Smooth muscle cell (in vitro differentiated cells): Measurements from ENCODE around the gene SAMD13. TPM values are rescaled to one million over a fixed set of nuclear protein-coding genes. Genes with fewer than 3 reads are reported as not detected.

Experiments
- DNase-seq: peaks from one replicate; lab custom pipeline; 2025; ENCODE audit not compliant: unreplicated experiment; lab: John Stamatoyannopoulos, UW
- H2AFZ ChIP-seq: fragments of 200-600 bp; sonication (generic); 2 replicates; pipeline ENCODE4 v1.6.0; 2016; ENCODE audit warnings: antibody characterized with exemption, low read depth, mild to moderate bottlenecking
- H3F3A ChIP-seq: fragments of 200-600 bp; sonication (generic); 2 replicates; pipeline ENCODE4 v1.6.0; 2017; ENCODE audit warnings: antibody characterized with exemption, low read depth
- H3K27ac ChIP-seq: fragments of 200-600 bp; sonication (generic); 2 replicates; pipeline ENCODE4 v1.5.1; 2016; ENCODE audit warnings: low read depth, mild to moderate bottlenecking
- H3K27me3 ChIP-seq: fragments of 200-600 bp; sonication (generic); 2 replicates; pipeline ENCODE4 v1.6.1; 2016; ENCODE audit warnings: low read depth, mild to moderate bottlenecking
- H3K36me3 ChIP-seq: fragments of 200-600 bp; sonication (generic); 2 replicates; pipeline ENCODE4 v1.5.1; 2016; ENCODE audit warnings: low read depth
- H3K4me1 ChIP-seq: fragments of 200-600 bp; sonication (generic); 2 replicates; pipeline ENCODE4 v1.5.1; 2016; ENCODE audit warnings: low read depth
- H3K4me2 ChIP-seq: fragments of 200-600 bp; sonication (generic); 2 replicates; pipeline ENCODE4 v1.6.0; 2016; ENCODE audit warnings: mild to moderate bottlenecking
- H3K4me3 ChIP-seq: fragments of 200-600 bp; sonication (generic); 2 replicates; pipeline ENCODE4 v1.5.1; 2016; ENCODE audit warnings: mild to moderate bottlenecking
- H3K79me2 ChIP-seq: fragments of 200-600 bp; sonication (generic); 2 replicates; pipeline ENCODE4 v1.6.0; 2016; ENCODE audit warnings: low read depth, mild to moderate bottlenecking
- H3K9ac ChIP-seq: fragments of 200-600 bp; sonication (generic); 2 replicates; pipeline ENCODE4 v1.6.0; 2016; ENCODE audit warnings: low read depth
- H3K9me3 ChIP-seq: fragments of 200-600 bp; sonication (generic); replicated peaks from 2 replicates; pipeline ENCODE4 v1.5.1; 2016; ENCODE audit warnings: low read depth
- H4K20me1 ChIP-seq: fragments of 200-600 bp; sonication (generic); 2 replicates; pipeline ENCODE4 v1.6.0; 2016; ENCODE audit warnings: low read depth
- WGBS: methylation state at CpG from one replicate; pipeline ENCODE4 v1.1.7; 2016; ENCODE audit warnings: low lambda C conversion rate; 5-methylcytosine and 5-hydroxymethylcytosine counted together
- polyA plus RNA-seq: library from polyadenylated mRNA; unstranded; fragments of >200 nt; fragmentation: Nextera tagmentation; extraction: Ambion mirVana; gene quantifications from 2 replicates; pipeline ENCODE4 v1.2.1, GENCODE V29; 2016
- total RNA-seq: library from RNA; depleted of rRNA; stranded (reverse); fragments of >200 nt; gene quantifications from 2 replicates; pipeline ENCODE4 v1.2.3, GENCODE V29; 2014
- TF ChIP-seq, protein P1 (sequence below): fragments of 200-600 bp; sonication (generic); IDR thresholded peaks from 2 replicates; pipeline ENCODE4 v1.5.1; 2017; ENCODE audit warnings: borderline replicate concordance, mild to moderate bottlenecking, antibody characterized with exemption; ENCODE audit not compliant: insufficient read depth, poor library complexity, severe bottlenecking

SAMD13 gene
- total and polyA plus RNA-seq, 2 experiments from 2014 or later = 0.66 to 2.7 TPM

DNA sequence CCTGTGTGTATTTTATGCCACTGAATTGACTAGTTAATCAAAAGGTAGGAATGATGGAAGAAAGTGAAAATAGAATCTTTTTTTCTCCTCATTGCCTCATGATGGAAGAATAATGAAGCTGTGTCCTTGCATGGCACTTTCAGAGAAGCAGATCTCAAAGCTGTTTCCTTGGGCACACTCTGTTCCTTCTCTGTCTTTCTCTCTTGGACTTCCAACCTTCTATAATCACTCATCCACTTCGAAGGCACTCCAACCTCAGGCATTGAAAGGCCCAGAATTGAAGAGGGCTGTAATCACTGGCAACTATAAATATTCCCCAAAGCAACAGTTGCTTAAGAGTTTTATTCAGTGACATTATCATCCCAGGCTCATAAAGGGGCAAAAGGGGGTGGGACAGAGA is 65.7 kb downstream of the SAMD13 start:
- TF ChIP-seq, protein P1, sequence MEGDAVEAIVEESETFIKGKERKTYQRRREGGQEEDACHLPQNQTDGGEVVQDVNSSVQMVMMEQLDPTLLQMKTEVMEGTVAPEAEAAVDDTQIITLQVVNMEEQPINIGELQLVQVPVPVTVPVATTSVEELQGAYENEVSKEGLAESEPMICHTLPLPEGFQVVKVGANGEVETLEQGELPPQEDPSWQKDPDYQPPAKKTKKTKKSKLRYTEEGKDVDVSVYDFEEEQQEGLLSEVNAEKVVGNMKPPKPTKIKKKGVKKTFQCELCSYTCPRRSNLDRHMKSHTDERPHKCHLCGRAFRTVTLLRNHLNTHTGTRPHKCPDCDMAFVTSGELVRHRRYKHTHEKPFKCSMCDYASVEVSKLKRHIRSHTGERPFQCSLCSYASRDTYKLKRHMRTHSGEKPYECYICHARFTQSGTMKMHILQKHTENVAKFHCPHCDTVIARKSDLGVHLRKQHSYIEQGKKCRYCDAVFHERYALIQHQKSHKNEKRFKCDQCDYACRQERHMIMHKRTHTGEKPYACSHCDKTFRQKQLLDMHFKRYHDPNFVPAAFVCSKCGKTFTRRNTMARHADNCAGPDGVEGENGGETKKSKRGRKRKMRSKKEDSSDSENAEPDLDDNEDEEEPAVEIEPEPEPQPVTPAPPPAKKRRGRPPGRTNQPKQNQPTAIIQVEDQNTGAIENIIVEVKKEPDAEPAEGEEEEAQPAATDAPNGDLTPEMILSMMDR = no peak
- Histone ChIP-seq H3K9me3 (no peaks in the 10 kb centered on the region), H2AFZ (no peak overlapping the region), H3K4me2 (no peak overlapping the region), H3K9ac (no peak overlapping the region), H3K4me3 (no peak overlapping the region), H3K79me2 (no peaks in the 10 kb centered on the region), H3K4me1 (peaks cover 3% of the 10 kb centered on the region), H4K20me1 (no peaks in the 10 kb centered on the region), H3F3A (no peaks in the 10 kb centered on the region), H3K27ac (no peak overlapping the region), H3K36me3 (no peaks in the 10 kb centered on the region), H3K27me3 (no peaks in the 10 kb centered on the region)
- WGBS = 93% methylated on average over 1 of the region's 1 CpG
- DNase-seq = no peak

DNA sequence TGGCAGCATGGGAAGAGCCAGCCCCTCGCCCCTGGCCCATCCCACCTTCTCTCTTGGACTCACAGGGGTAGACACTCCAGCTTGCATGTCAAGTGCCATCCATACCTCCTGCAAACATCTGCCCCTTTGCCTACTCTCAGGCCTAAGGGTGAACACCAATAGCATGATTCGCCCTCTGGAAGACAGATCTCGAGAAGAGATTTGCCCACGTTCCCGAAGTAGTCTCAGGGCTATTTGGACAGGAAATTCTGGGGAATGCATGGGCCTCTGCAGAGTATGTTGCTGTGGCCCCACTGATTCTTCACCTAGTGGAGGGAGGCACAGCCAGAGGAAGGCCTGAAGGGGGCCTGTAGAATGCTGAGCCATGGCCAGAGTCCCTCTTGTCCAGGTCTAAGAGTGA is 66.9 kb downstream of the SAMD13 start:
- WGBS = 97% methylated on average over 5 of the region's 5 CpGs
- no peak overlapping the region for H3K4me3 ChIP-seq
- H3F3A ChIP-seq = no peaks in the 10 kb centered on the region
- H2AFZ ChIP-seq = no peak overlapping the region
- no peak overlapping the region for H3K4me2 ChIP-seq
- H3K27ac ChIP-seq = no peak overlapping the region
- no peaks in the 10 kb centered on the region for H3K9me3 ChIP-seq
- DNase-seq = no peak
- no peaks in the 10 kb centered on the region for H3K27me3 ChIP-seq
- no peaks in the 10 kb centered on the region for H3K36me3 ChIP-seq
- no peaks in the 10 kb centered on the region for H3K79me2 ChIP-seq
- peaks cover 3% of the 10 kb centered on the region for H3K4me1 ChIP-seq
- no peak overlapping the region for H3K9ac ChIP-seq
- no peaks in the 10 kb centered on the region for H4K20me1 ChIP-seq
- TF ChIP-seq, protein P1 = no peak

DNA sequence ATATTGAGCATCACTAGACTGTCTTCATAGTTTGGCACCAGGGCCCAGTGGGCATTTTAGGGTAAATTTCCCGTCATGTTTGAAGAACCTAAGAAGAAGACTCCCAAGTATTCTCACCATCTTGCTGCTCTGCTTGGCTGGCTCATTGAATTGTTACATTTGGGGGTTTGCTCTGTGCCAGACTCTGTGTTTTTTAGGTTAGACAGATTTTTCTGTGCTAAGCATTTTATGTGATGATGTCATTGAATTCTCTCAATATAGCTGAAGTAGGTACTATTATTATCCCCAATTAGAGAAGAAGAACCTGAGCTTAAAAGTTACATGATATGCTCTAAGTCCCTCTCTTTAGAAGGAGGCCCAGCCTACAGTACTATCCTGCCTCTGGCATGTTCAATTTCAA is 68.8 kb downstream of the SAMD13 start:
- Histone ChIP-seq H3K9me3 (no peaks in the 10 kb centered on the region), H3K79me2 (no peaks in the 10 kb centered on the region), H3K27ac (no peak overlapping the region), H3K27me3 (no peaks in the 10 kb centered on the region), H3K4me2 (no peak overlapping the region), H3K4me3 (no peak overlapping the region), H4K20me1 (no peaks in the 10 kb centered on the region), H3K4me1 (peaks cover under 1% of the 10 kb centered on the region), H3K36me3 (no peaks in the 10 kb centered on the region), H3K9ac (no peak overlapping the region), H3F3A (no peaks in the 10 kb centered on the region), H2AFZ (no peak overlapping the region)
- 94% methylated on average over 1 of the region's 1 CpG for WGBS
- TF ChIP-seq, protein P1 = no peak
- DNase-seq = no peak

DNA sequence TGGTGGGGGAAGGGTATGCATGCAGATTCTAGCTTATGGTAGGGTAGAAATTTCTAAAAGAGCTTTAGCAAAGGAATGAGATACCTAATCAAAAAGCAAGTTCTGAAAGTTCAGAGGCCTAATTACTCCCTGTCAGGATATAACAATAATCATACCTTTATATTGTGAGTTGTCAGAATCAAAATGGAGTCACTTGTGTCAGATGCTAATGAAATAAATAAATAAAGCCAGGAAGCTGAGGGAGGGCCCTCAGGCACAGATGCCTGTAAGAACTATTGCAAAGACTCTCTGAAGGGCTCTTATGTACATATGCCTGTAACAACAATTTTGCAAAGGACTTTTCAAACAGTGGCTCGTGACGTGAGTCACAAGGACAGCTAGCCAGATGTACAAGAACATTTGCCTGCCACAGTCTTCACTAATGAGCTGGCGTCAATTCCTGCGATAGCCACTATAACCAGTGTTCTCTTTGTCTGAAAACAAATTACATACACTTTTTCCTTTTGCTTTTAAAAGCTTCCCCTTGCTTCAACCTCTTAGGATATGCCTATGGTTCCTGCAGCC is 69.4 kb downstream of the SAMD13 start:
- Histone ChIP-seq H3K36me3 (no peaks in the 10 kb centered on the region), H3K27me3 (no peaks in the 10 kb centered on the region), H3K9me3 (no peaks in the 10 kb centered on the region), H4K20me1 (no peaks in the 10 kb centered on the region), H2AFZ (peak overlapping the region; percentile 60), H3K4me3 (no peak overlapping the region), H3K79me2 (no peaks in the 10 kb centered on the region), H3K27ac (peak overlapping the region; percentile 33), H3K4me2 (no peak overlapping the region), H3K9ac (no peak overlapping the region), H3F3A (no peaks in the 10 kb centered on the region), H3K4me1 (no peaks in the 10 kb centered on the region)
- TF ChIP-seq, protein P1 = no peak
- no peak for DNase-seq
- 49% methylated on average over 4 of the region's 4 CpGs for WGBS
